ENCODE measurements around the gene CCDC86.

DNA sequence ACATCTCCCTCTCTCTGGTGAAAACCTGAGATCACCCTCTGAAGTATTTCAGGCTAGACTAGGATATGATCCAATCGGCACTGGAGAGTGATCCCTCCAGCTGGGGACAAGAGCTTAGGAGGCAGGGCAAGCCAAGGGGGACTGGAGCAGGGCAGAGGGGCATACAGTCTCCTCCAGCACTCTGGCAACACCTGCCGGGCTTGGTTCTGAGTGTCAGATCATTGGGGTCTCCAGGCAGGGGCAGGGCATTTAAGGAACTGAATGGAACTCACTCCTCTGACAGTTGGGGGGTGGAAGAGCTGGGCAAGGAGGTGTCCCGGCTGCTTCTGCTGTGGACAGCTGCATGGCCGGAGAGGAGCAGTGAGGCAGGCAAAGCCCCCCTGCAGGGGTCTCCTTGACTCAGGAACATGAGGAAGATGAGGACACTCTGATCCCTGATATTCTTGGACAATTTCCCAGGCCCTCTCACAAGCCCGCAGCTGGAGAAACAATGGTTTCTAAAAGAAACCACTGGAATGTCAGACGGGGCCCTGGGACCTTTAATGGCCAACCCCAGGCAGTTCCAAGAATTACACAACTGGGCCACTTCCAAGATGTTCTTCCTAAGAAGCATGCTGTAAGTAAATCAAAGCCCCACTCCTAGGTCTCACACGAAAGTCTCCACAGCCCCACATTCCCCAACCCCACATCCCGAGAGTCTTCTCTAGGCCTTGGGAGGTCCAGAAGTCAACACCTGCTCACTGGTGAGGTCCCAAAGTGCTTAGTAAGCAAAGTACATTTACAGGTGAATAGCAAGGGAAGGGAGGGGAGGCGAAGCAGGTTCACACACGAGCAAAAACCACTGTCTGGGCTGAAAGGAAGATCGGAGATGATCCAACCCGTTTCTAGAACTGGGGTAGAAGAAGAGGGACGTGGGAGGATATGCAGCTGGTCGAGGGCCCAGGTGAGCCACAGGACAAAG is 1.2 kb upstream of the CCDC86 start:
- TF ChIP-seq ARNTL (CRISPR knock-in tag; IDR thresholded peaks at IDR 0.05; ENCODE audit: borderline replicate concordance, low read depth) (no peak), CSRNP3 (CRISPR knock-in tag; IDR thresholded peaks at IDR 0.05) (no peak), BACH2 (CRISPR knock-in tag; IDR thresholded peaks at IDR 0.05; ENCODE audit: borderline replicate concordance) (no peak), TCF4 (CRISPR knock-in tag; IDR thresholded peaks at IDR 0.05; ENCODE audit: borderline replicate concordance) (no peak), ZNF8 (CRISPR knock-in tag; IDR thresholded peaks at IDR 0.05) (no peak), SNAI2 (CRISPR knock-in tag; IDR thresholded peaks at IDR 0.05) (no peak), TOX (CRISPR knock-in tag; IDR thresholded peaks at IDR 0.05; ENCODE audit: borderline replicate concordance) (no peak), CSDC2 (CRISPR knock-in tag; IDR thresholded peaks at IDR 0.05) (no peak), ZNF70 (CRISPR knock-in tag; IDR thresholded peaks at IDR 0.05) (no peak)
- TF ChIP-seq, protein P1, sequence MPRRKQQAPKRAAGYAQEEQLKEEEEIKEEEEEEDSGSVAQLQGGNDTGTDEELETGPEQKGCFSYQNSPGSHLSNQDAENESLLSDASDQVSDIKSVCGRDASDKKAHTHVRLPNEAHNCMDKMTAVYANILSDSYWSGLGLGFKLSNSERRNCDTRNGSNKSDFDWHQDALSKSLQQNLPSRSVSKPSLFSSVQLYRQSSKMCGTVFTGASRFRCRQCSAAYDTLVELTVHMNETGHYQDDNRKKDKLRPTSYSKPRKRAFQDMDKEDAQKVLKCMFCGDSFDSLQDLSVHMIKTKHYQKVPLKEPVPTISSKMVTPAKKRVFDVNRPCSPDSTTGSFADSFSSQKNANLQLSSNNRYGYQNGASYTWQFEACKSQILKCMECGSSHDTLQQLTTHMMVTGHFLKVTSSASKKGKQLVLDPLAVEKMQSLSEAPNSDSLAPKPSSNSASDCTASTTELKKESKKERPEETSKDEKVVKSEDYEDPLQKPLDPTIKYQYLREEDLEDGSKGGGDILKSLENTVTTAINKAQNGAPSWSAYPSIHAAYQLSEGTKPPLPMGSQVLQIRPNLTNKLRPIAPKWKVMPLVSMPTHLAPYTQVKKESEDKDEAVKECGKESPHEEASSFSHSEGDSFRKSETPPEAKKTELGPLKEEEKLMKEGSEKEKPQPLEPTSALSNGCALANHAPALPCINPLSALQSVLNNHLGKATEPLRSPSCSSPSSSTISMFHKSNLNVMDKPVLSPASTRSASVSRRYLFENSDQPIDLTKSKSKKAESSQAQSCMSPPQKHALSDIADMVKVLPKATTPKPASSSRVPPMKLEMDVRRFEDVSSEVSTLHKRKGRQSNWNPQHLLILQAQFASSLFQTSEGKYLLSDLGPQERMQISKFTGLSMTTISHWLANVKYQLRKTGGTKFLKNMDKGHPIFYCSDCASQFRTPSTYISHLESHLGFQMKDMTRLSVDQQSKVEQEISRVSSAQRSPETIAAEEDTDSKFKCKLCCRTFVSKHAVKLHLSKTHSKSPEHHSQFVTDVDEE (CRISPR knock-in tag; IDR thresholded peaks at IDR 0.05) = no peak
